Lower leg skin (tissue), 4 donors: ENCODE data around the gene SLX4IP. TPM values are rescaled to one million over a fixed set of nuclear protein-coding genes. Genes with fewer than 3 reads are reported as not detected.

Experiments used
- DNase-seq, 2 donors: peaks; one replicate each; pipeline ENCODE4 v3.0.0-alpha.2; 2019; ENCODE audit warnings: low spot score in 2 of 2
- H3K4me3 ChIP-seq: fragments of 200-600 bp; sonication (generic); 2 replicates; pipeline ENCODE4 v1.5.1; 2017; ENCODE audit warnings: mild to moderate bottlenecking, low read depth; ENCODE audit not compliant: poor library complexity, severe bottlenecking
- CTCF ChIP-seq, 3 donors: fragments of 450-650 bp; IDR thresholded peaks; one replicate each; pipeline ENCODE4 v1.5.1; 2016; ENCODE audit warnings: antibody characterized with exemption in 3 of 3, mild to moderate bottlenecking in 3 of 3, moderate library complexity in 2 of 3
- POLR2A ChIP-seq, 2 donors: fragments of 450-650 bp; IDR thresholded peaks; one replicate each; pipeline ENCODE4 v1.6.1; 2016 to 2017; ENCODE audit warnings: antibody characterized with exemption in 2 of 2, mild to moderate bottlenecking in 1 of 2, moderate library complexity in 1 of 2
- WGBS, 2 donors: methylation state at CpG; one replicate each; pipeline ENCODE4 v1.1.5; 2018; 5-methylcytosine and 5-hydroxymethylcytosine counted together
- intact Hi-C: fragments of 100-400 bp; cut with DNase I; formaldehyde crosslinking; loops from one replicate; pipeline ENCODE4 v1.15.0; 2023; ENCODE audit warnings: low total_unique reads
- total RNA-seq, 4 donors: library from RNA; depleted of rRNA; stranded (reverse); fragments of >200 nt; gene quantifications; one replicate each; pipeline ENCODE4 v1.1.0, GENCODE V29; 2016

Gene SLX4IP
- total RNA-seq, 4 donors from 2014 or later: 3.0 to 4.0 (median 3.7) TPM

DNA sequence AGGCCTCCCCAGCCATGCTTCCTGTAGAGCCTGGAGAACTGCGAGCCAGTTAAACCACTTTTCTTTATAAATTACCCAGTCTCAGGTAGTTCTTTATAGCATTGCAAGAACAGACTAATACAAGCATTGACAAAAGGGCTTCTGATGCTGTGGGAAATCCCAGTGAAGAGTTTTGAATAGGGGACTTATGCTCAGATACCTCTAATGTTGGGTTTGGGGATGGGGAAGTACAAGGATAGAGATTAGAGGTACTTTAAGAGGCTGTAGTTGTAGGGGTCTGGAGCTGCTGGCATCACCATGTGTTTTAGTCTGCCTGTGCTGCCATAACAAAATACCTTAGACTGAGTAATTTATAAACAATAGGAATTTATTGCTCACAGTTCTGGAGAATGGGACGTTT is 8.8 kb downstream of the SLX4IP start:
- TF ChIP-seq CTCF (IDR thresholded peaks at IDR 0.05) (no peak), POLR2A (IDR thresholded peaks at IDR 0.05) (no peak)
- DNase-seq: no peak
- H3K4me3 ChIP-seq: no peak overlapping the region
- intact Hi-C loops: no loop called here
- WGBS, 2 donors: 86 to 87% methylated on average over 2 of the region's 2 CpGs

DNA sequence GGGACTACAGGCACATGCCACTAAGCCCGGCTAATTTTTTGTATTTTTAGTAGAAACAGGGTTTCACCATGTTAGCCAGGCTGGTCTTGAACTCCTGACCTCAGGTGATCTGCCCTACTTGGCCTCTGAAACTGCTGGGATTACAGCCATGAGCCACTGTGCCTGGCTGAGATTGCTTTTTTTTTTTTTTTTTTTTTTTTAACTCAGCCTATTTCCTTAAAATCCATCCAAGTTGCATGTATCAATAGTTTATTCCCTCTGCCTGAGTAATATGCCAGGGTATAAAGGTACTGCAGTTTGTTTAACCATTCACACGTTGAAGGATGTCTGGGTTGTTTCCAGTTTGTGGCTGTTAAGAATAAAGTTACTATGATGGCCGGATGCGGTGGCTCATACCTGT is 10.7 kb downstream of the SLX4IP start:
- TF ChIP-seq POLR2A (IDR thresholded peaks at IDR 0.05) (no peak), CTCF (IDR thresholded peaks at IDR 0.05) (no peak)
- 94% methylated on average over 4 of the region's 4 CpGs for WGBS, 2 donors
- no peak overlapping the region for H3K4me3 ChIP-seq
- intact Hi-C loops: no loop called here
- no peak for DNase-seq

- no peak overlapping the region for H3K4me3 ChIP-seq
- no peak for TF ChIP-seq POLR2A (IDR thresholded peaks at IDR 0.05)
- no peak for TF ChIP-seq CTCF (IDR thresholded peaks at IDR 0.05)
- 27 to 31% methylated on average over 3 of the region's 3 CpGs for WGBS, 2 donors
- intact Hi-C loops: no loop called here
- no peak for DNase-seq
These were observed 11.9 kb downstream of the SLX4IP start for GRCh38 chr20:10447028-10447427.

DNA sequence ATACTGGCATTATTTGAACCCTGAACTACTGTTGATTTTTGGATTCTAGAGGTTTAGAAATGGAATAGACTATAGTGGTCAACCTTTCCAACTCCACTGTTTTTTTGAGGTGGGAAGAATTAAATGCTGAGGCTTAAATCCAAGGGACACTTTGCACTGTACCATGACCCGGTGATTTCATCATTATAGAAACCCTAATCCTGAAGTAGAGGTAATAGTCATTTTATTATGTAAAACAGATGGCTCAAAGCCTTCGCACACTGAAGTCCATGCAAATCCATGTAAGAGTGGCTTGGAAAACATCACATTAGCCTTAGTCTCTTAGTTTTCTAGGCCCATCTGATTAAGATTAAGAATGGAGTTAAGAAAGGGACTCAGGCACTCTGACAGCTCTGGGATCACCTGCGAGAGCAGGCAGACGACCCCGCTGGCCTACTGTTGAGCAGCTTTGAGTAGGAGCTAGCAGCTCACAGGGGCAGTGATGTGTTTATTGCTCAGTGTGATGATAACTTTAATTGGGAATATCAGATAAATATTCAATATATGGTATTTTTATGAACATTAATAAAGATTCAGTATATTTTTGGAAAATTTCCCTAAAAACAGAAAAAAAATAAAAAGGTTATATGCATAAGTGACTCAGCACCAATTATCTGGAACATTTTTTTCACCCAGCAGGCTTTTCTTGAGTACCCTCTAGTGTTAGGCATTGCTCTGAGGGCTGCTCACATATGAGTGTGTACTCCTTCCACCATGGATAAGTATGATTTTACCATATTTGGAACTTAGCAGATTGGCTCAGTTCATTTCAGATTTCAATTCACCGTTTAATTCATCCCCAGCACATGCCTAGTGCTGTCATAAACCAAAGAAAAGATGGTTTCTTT is 13.4 kb downstream of the SLX4IP start:
- H3K4me3 ChIP-seq: no peak overlapping the region
- DNase-seq: no peak
- WGBS, 2 donors: 95% methylated on average over 6 of the region's 6 CpGs
- intact Hi-C loops: no loop called here
- TF ChIP-seq CTCF (IDR thresholded peaks at IDR 0.05): no peak

DNA sequence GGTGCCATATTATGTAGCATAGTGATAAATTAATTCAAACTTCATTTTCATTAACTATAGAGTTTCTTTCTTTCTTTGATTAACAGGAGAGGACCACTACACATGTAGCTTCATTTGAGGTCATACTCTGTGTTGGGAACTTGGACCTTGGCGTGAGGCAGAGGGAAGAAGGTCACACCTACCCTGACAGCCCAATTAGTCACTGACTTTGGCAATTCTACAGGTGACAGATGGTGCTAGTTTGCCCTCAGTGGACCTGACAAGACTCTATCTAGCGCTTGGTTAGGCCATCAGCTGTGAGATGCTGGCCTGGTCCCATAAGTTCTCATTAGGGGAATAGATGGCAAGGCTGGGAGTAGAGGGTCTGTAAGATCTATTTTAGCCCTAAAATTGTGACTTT is 14.2 kb downstream of the SLX4IP start:
- H3K4me3 ChIP-seq: no peak overlapping the region
- intact Hi-C loops: no loop called here
- no peak for TF ChIP-seq CTCF (IDR thresholded peaks at IDR 0.05)
- TF ChIP-seq POLR2A (IDR thresholded peaks at IDR 0.05): no peak
- no peak for DNase-seq
- 80 to 85% methylated on average over 2 of the region's 2 CpGs for WGBS, 2 donors

GRCh38 chr20:10453241-10453640 is 18.1 kb downstream of the SLX4IP start:
- WGBS, 2 donors: 70 to 78% methylated on average over 5 of the region's 5 CpGs
- TF ChIP-seq CTCF (IDR thresholded peaks at IDR 0.05): no peak
- TF ChIP-seq POLR2A (IDR thresholded peaks at IDR 0.05): no peak
- intact Hi-C loops: no loop called here
- no peak for DNase-seq
- H3K4me3 ChIP-seq: no peak overlapping the region
